ENCODE results near the gene SCAPER. TPM values are rescaled to one million over a fixed set of nuclear protein-coding genes. Genes with fewer than 3 reads are reported as not detected.

The SCAPER gene
- total RNA-seq, 1 donor from 2014 or later: 20.8 TPM

DNA sequence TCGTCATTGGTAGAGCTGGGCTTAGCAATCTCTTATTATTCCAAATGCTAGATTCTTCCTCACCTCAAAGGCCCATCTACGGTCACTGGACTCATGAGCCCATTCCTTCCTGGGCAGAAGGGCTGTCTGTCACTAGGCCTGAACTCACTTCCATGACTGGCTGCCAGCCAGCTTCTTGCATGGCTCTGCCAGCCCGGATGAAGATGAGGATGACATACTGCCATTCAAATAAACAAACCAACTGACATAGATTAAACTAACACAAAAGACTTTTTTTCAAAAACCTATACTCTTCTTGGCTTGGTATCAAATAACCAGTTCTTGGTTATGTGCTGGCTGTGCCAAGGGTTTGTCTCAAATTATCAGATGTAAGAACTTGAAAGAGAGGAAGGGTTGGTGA, 544.7 kb downstream of the SCAPER start:
- Histone ChIP-seq H3K4me3 (ENCODE audit: low read depth, low read length) (no peak overlapping the region), H3K27me3 (ENCODE audit: control insufficient read depth, insufficient read depth, low read length) (no peaks in the 10 kb centered on the region), H3K36me3 (ENCODE audit: control insufficient read depth, insufficient read depth, low read length) (no peaks in the 10 kb centered on the region)
- TF ChIP-seq, protein P1, sequence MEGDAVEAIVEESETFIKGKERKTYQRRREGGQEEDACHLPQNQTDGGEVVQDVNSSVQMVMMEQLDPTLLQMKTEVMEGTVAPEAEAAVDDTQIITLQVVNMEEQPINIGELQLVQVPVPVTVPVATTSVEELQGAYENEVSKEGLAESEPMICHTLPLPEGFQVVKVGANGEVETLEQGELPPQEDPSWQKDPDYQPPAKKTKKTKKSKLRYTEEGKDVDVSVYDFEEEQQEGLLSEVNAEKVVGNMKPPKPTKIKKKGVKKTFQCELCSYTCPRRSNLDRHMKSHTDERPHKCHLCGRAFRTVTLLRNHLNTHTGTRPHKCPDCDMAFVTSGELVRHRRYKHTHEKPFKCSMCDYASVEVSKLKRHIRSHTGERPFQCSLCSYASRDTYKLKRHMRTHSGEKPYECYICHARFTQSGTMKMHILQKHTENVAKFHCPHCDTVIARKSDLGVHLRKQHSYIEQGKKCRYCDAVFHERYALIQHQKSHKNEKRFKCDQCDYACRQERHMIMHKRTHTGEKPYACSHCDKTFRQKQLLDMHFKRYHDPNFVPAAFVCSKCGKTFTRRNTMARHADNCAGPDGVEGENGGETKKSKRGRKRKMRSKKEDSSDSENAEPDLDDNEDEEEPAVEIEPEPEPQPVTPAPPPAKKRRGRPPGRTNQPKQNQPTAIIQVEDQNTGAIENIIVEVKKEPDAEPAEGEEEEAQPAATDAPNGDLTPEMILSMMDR (IDR thresholded peaks at IDR 0.05; ENCODE audit: insufficient read depth, low read length, poor library complexity, severe bottlenecking): no peak
- DNase-seq (ENCODE audit: low read depth): no peak

DNA sequence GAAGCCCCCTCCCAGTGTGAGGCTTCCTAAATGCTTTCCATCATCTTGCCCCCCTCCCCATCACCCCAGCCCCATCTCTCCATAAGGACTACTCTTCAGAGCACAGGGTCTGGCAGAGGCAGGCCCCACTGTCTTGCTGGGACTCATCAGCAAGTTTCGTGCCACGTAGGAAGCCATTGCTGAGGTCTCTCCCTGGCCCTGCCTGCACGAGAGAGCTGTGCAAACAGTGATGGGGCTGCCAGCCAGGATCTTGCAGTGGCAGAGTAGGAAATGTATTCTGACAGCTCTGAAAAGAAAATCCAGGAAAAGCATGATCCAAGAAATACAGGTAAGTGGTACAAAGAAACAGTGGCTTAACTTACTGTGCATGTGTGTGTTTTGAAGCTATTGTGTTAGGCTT, 546.0 kb downstream of the SCAPER start:
- no peak for DNase-seq (ENCODE audit: low read depth)
- TF ChIP-seq, protein P1 (IDR thresholded peaks at IDR 0.05; ENCODE audit: insufficient read depth, low read length, poor library complexity, severe bottlenecking): no peak
- no peak overlapping the region for H3K4me3 ChIP-seq (ENCODE audit: low read depth, low read length)
- H3K27me3 ChIP-seq (ENCODE audit: control insufficient read depth, insufficient read depth, low read length): no peaks in the 10 kb centered on the region
- no peaks in the 10 kb centered on the region for H3K36me3 ChIP-seq (ENCODE audit: control insufficient read depth, insufficient read depth, low read length)

DNA sequence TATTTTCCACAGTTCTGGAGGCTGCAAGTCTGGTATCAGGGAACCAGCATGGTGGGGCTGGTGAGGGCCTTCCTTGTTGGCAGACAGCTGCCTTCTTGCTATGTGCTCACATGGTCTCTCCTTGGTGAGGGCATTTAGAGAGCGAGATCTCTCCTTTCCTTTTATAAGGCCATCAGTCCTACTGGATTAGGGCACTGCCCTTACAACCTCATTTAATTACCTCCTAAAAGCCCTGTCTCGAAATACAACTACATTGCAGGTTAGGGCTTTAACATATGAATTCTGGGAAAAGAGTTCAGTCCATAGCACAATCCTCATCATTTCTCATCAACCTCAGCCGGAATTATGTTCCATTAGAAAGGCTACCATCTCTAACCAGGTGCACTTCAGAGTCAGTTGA, 546.7 kb downstream of the SCAPER start:
- TF ChIP-seq, protein P1 (IDR thresholded peaks at IDR 0.05; ENCODE audit: insufficient read depth, low read length, poor library complexity, severe bottlenecking): no peak
- Histone ChIP-seq H3K36me3 (ENCODE audit: control insufficient read depth, insufficient read depth, low read length) (no peaks in the 10 kb centered on the region), H3K27me3 (ENCODE audit: control insufficient read depth, insufficient read depth, low read length) (no peaks in the 10 kb centered on the region), H3K4me3 (ENCODE audit: low read depth, low read length) (no peak overlapping the region)
- no peak for DNase-seq (ENCODE audit: low read depth)

DNA sequence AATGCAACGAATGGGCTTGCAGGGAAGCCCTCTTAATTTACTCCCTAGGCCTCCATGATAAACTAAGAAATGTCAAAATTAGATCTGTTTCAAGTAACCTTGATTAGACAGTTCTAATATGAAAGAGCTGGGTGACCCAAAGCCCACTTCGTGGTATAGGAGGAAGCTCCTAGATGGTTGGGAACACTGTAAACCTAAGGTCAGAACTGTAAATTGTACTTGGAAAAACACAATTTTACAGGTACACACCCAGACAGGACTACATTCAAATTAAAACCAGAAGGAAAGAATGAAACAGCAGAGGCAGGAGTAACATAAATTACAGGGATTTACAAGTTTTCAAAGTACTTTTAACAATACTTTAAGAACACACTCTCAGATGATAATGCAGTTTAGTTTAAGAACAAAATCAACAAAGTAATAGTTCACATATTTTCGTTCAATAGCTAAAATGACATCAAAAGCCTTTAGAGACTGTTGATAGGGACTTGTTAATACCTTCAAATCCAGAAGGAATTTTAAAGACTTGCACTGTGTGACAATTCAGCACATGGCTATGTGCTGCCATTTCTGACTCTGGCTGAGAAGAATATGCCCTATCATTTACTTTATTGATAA, 550.2 kb downstream of the SCAPER start:
- DNase-seq (ENCODE audit: low read depth): no peak

DNA sequence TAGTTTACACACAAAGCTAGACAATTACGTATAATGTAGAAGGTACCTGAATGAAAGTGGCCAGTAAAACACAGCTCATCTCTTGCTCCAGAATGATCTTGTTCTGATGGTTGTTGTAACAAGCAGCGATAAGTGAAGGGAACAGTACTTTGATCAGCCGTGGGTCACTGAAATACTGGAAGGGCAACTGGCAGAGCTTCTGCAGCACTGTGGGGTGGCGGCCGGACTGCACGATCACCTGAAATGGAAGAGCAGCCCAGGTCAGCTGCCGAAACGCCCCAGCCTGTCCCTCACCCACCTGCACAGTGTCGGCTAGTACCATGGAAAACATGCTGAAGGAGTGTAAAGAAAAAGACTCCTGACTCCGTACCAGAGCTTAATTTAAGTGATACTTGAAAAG, 551.2 kb downstream of the SCAPER start:
- Histone ChIP-seq H3K27me3 (ENCODE audit: control insufficient read depth, insufficient read depth, low read length) (no peaks in the 10 kb centered on the region), H3K36me3 (ENCODE audit: control insufficient read depth, insufficient read depth, low read length) (no peaks in the 10 kb centered on the region), H3K4me3 (ENCODE audit: low read depth, low read length) (no peak overlapping the region)
- TF ChIP-seq, protein P1 (IDR thresholded peaks at IDR 0.05; ENCODE audit: insufficient read depth, low read length, poor library complexity, severe bottlenecking): no peak
- no peak for DNase-seq (ENCODE audit: low read depth)

More for the DNA sequence above, 550.2 kb downstream of the SCAPER start:
- Histone ChIP-seq H3K4me3 (ENCODE audit: low read depth, low read length) (no peak overlapping the region), H3K27me3 (ENCODE audit: control insufficient read depth, insufficient read depth, low read length) (no peaks in the 10 kb centered on the region), H3K36me3 (ENCODE audit: control insufficient read depth, insufficient read depth, low read length) (no peaks in the 10 kb centered on the region)
- TF ChIP-seq, protein P1 (IDR thresholded peaks at IDR 0.05; ENCODE audit: insufficient read depth, low read length, poor library complexity, severe bottlenecking): no peak

DNA sequence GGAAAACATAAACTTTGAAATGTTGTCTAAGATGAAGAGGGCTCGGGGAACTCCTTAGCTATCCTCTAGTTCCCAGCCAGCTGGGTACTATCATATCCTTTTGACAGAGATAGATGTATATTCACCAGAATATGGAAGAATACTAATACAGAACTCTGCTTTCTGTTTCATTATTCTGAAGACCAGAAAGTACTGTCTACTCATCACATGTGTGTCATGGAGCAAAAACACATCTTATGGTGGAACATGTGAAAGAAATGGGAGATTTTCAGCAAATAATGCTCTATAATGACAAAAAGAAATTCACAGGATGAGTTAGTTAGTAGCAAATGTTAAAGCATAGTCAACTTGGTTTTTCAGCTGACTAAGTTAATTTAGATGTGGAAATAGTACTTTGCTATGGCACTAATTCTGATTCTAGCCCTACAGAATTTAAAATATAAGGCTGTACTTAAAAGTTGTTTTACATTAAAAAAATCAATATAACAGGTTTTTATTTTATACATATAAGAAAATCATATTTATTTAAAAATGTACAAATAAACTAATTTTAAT, 552.0 kb downstream of the SCAPER start:
- H3K4me3 ChIP-seq (ENCODE audit: low read depth, low read length): no peak overlapping the region
- H3K36me3 ChIP-seq (ENCODE audit: control insufficient read depth, insufficient read depth, low read length): no peaks in the 10 kb centered on the region
- no peak for DNase-seq (ENCODE audit: low read depth)
- TF ChIP-seq, protein P1 (IDR thresholded peaks at IDR 0.05; ENCODE audit: insufficient read depth, low read length, poor library complexity, severe bottlenecking): no peak
- no peaks in the 10 kb centered on the region for H3K27me3 ChIP-seq (ENCODE audit: control insufficient read depth, insufficient read depth, low read length)

All from kidney epithelial cell (primary cell).